Endothelial cell (in vitro differentiated cells): ENCODE data around the gene POLN. TPM values are rescaled to one million over a fixed set of nuclear protein-coding genes. Genes with fewer than 3 reads are reported as not detected.

Source experiments
- DNase-seq: peaks from one replicate; pipeline ENCODE4 v3.0.0; 2021; ENCODE audit warnings: low spot score
- H3K27ac Mint-ChIP-seq: one replicate; pipeline ENCODE4 v1.8.0; 2021; ENCODE audit warnings: mixed read lengths, inconsistent platforms; ENCODE audit not compliant: unreplicated experiment
- H3K27me3 Mint-ChIP-seq: one replicate; pipeline ENCODE4 v1.8.0; 2021; ENCODE audit warnings: mild to moderate bottlenecking, moderate library complexity, mixed read lengths, inconsistent platforms; ENCODE audit not compliant: unreplicated experiment
- H3K36me3 Mint-ChIP-seq: one replicate; pipeline ENCODE4 v1.8.0; 2021; ENCODE audit warnings: mild to moderate bottlenecking, low read depth, mixed read lengths, inconsistent platforms; ENCODE audit not compliant: unreplicated experiment
- H3K4me1 Mint-ChIP-seq: one replicate; pipeline ENCODE4 v1.8.0; 2021; ENCODE audit warnings: mild to moderate bottlenecking, mixed read lengths, inconsistent platforms; ENCODE audit not compliant: unreplicated experiment
- H3K4me3 Mint-ChIP-seq: one replicate; pipeline ENCODE4 v1.8.0; 2021; ENCODE audit warnings: mild to moderate bottlenecking, mixed read lengths, inconsistent platforms; ENCODE audit not compliant: unreplicated experiment
- H3K9me3 Mint-ChIP-seq: one replicate; pipeline ENCODE4 v1.8.0; 2021; ENCODE audit warnings: mixed read lengths, inconsistent platforms; ENCODE audit not compliant: unreplicated experiment
- total RNA-seq: library from RNA; stranded (reverse); fragmentation: NEBNext Ultra II Directional; extraction: Animal tissue kit (Norgen Biotek cat#: 25700); gene quantifications from one replicate; pipeline ENCODE4 v1.2.1, GENCODE V29; 2021; ENCODE audit not compliant: unreplicated experiment
- TF ChIP-seq, protein P1 (sequence below): fragments of 200-600 bp; sonication (generic); IDR thresholded peaks from one replicate; pipeline ENCODE4 v1.5.0; 2021; ENCODE audit warnings: antibody characterized with exemption; ENCODE audit not compliant: unreplicated experiment

POLN gene
- total RNA-seq, 1 donor from 2014 or later, result 2.5 TPM

DNA sequence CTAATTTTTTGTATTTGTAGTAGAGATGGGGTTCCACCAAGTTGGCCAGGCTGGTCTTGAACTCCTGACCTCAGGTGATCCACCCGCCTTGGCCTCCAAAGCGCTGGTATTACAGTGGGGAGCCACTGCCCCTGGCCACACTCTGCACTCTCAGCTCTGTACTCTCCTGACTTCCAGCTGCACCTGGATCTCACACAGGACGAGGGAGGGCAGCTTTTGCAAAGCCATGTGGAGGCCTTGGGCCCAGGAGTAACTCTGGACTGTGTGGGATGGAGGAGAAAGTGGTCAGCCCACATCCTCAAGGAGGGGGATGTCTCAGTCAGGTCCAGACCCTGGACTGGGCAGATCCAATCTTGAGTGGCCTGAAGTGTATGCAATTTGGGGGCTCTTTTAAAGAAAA, 159.8 kb downstream of the POLN start:
- DNase-seq, result peak; percentile 1
- peaks cover 11% of the 10 kb centered on the region for H3K36me3 Mint-ChIP-seq
- TF ChIP-seq, protein P1, sequence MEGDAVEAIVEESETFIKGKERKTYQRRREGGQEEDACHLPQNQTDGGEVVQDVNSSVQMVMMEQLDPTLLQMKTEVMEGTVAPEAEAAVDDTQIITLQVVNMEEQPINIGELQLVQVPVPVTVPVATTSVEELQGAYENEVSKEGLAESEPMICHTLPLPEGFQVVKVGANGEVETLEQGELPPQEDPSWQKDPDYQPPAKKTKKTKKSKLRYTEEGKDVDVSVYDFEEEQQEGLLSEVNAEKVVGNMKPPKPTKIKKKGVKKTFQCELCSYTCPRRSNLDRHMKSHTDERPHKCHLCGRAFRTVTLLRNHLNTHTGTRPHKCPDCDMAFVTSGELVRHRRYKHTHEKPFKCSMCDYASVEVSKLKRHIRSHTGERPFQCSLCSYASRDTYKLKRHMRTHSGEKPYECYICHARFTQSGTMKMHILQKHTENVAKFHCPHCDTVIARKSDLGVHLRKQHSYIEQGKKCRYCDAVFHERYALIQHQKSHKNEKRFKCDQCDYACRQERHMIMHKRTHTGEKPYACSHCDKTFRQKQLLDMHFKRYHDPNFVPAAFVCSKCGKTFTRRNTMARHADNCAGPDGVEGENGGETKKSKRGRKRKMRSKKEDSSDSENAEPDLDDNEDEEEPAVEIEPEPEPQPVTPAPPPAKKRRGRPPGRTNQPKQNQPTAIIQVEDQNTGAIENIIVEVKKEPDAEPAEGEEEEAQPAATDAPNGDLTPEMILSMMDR, result no peak
- H3K4me3 Mint-ChIP-seq, result no peak overlapping the region
- no peaks in the 10 kb centered on the region for H3K9me3 Mint-ChIP-seq
- H3K4me1 Mint-ChIP-seq, result no peaks in the 10 kb centered on the region
- no peak overlapping the region for H3K27ac Mint-ChIP-seq
- H3K27me3 Mint-ChIP-seq, result peaks cover 6% of the 10 kb centered on the region

DNA sequence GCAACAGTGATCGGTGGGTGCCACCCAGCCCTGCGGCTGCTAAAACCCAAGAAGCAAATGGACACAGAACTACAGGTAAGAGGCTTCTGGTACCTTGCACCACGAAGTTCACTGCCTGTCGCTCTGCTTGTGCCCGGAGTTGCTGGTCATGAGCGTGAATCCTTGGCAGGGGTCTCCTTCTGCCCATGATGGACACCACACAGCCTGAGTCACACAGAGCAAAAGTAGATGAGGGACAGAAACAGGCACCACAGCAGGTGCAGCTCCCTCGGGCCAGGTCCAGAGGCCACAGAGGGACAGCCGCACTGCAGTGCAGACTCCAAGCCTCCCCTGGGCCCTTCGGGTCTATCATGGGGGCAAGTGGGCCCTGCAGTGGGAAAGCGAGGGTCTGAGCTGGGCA, 160.4 kb downstream of the POLN start:
- H3K27ac Mint-ChIP-seq, result no peak overlapping the region

DNA sequence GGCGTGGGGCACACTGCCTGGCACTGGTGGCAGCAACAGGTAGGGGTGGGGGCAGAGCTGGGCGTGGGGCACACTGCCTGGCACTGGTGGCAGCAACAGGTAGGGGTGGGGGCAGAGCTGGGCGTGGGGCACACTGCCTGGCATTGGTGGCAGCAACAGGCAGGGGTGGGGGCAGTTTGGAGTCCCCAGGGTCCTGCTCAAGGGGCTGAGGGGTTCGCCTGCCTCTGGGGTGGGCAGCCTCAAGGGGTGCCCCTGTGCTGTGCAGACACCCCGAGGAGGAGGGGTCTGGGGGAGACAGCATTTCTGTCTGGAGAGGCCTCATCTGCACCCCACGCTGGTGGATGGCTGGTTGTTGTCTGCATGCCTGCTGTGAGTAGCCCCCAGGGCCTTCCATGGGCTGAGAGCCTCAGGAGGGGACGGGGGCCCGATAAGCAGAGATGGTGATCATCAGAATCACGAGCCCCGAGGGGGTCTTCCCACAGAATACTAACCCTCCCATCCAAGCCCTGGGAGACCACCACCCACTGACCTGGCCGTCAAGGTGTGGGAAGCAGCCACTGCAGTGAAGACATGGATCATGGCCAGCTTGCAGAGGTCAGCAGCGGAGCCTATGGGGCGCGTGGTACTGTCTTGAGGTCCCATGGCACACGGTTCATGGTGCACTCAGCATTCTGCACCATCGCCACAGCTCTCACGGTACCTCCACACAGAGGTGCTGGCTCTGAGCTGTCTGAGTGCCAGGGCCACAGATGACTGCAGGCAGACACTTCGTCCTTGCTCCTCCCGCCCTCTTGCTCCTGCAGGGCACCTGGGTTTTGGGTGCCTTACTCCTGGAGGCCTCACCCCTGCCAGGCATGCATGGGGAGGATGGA, 161.3 kb downstream of the POLN start:
- peaks cover 6% of the 10 kb centered on the region for H3K27me3 Mint-ChIP-seq
- no peaks in the 10 kb centered on the region for H3K4me1 Mint-ChIP-seq

More for the DNA sequence above, 160.4 kb downstream of the POLN start:
- no peak for DNase-seq
- TF ChIP-seq, protein P1, result no peak
- H3K36me3 Mint-ChIP-seq, result peaks cover 11% of the 10 kb centered on the region
- no peaks in the 10 kb centered on the region for H3K4me1 Mint-ChIP-seq
- H3K9me3 Mint-ChIP-seq, result no peaks in the 10 kb centered on the region
- H3K4me3 Mint-ChIP-seq, result no peak overlapping the region
- peaks cover 6% of the 10 kb centered on the region for H3K27me3 Mint-ChIP-seq

DNA sequence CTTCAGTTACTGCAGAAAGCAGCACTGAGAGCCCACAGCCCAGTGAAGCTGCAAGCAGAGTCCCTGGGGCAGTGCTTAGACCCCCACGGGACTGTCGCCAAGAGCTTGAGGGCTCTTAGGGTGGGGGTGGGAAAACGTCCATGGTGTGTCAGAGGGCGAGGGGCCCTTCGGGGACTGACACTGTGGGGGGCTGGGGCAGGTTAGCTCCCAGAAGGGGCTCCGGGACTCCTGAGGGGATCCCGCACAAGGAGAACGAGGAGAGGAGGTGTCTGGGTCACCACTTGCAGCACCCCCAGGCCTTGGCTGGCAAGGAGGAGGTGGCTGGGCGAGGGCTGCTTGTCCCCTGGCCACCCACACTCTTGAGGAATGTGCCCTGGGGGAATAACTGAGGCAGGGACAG, 162.0 kb downstream of the POLN start:
- Mint-ChIP-seq H3K36me3 (peaks cover 7% of the 10 kb centered on the region), H3K4me3 (no peak overlapping the region), H3K9me3 (no peaks in the 10 kb centered on the region), H3K4me1 (no peaks in the 10 kb centered on the region), H3K27ac (no peak overlapping the region), H3K27me3 (peaks cover 6% of the 10 kb centered on the region)
- TF ChIP-seq, protein P1, result no peak
- no peak for DNase-seq

More for the DNA sequence above, 161.3 kb downstream of the POLN start:
- Mint-ChIP-seq H3K4me3 (no peak overlapping the region), H3K9me3 (no peaks in the 10 kb centered on the region), H3K27ac (no peak overlapping the region), H3K36me3 (peaks cover 7% of the 10 kb centered on the region)
- TF ChIP-seq, protein P1, result no peak
- no peak for DNase-seq

DNA sequence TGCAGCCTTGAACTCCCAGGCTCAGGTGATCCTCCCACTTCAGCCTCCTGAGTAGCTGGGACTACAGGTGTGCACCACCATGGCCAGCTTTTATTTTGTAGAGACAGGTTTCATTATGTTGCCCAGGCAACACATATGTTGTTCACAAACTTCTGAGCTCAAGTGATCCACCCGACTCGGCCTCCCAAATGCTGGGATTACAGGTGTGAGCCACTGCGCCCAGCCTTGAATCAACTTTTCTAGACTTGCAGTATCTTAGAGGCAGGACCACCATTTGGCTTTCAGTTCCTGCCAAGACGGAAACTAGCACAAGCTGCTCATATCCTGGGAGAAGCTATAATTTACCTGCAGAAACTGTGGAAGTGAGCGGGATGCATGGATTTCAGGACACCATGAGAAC, 162.9 kb downstream of the POLN start:
- no peak for DNase-seq
- TF ChIP-seq, protein P1, result no peak
- H3K4me3 Mint-ChIP-seq, result no peak overlapping the region
- no peaks in the 10 kb centered on the region for H3K4me1 Mint-ChIP-seq
- H3K9me3 Mint-ChIP-seq, result no peaks in the 10 kb centered on the region
- H3K36me3 Mint-ChIP-seq, result peaks cover 3% of the 10 kb centered on the region
- no peak overlapping the region for H3K27ac Mint-ChIP-seq
- H3K27me3 Mint-ChIP-seq, result peaks cover 4% of the 10 kb centered on the region
